NCI-H510A treated with DMSO at 0.1 percent for 48 hours (cell line): ENCODE measurements around the gene APOF.
"Not testable (repeated sequence)": the region's sequence is repeated elsewhere in the genome, so short reads cannot be mapped to it uniquely, and the experiment has no call there.

Source experiments
- DNase-seq: peaks from one replicate; lab custom pipeline; 2025; lab: John Stamatoyannopoulos, UW

APOF gene, protein sequence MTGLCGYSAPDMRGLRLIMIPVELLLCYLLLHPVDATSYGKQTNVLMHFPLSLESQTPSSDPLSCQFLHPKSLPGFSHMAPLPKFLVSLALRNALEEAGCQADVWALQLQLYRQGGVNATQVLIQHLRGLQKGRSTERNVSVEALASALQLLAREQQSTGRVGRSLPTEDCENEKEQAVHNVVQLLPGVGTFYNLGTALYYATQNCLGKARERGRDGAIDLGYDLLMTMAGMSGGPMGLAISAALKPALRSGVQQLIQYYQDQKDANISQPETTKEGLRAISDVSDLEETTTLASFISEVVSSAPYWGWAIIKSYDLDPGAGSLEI

DNA sequence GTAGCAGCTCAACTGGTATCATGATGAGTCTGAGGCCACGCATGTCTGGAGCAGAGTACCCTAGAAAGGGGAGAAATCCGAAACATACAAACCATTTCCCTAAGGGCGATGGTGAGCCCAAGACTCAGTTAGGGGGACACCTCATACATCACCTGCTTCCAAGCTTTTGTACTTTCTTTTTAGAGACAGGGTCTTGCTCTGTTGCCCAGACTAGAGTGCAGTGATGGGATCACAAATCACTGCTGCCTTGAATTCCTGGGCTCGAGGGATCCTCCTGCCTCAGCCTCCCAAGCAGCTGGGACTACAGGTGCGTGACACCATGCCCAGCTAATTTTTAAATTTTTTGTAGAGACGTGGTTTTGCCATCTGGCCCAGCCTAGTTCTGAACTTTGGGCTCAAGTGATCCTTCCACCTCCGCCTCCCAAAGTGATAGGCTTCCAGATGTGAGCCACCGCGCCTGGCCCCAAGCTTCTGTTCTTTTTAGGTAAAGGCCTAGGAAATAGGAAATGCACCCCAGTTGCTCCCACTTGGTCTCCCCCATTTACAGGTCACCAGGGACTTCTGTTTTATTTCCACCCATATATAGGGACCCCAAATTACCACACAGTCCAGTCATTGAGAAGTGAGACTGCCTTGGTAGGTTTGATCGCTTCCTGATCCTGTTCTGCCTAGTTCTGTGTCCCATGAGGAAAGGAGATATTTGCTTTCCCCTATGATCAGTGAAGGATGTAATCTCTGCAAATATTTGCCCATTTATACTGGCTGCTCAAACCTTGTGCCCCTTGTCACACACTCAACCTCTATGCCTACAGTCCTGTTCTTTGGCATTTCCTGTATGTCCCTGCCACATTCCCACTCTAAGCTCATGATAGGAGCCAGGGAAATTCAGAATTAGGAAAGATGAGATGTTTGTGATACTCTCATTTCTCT is at the start of gene APOF:
APOF (minus strand) TSS at position 728 of the 930 bp plus-strand sequence; CDS start at position 616, 112 bp downstream.
- no peak for DNase-seq

- no peak for DNase-seq
Measured at GRCh38 chr12:56411781-56412639, 49.4 kb upstream of the APOF start.

DNA sequence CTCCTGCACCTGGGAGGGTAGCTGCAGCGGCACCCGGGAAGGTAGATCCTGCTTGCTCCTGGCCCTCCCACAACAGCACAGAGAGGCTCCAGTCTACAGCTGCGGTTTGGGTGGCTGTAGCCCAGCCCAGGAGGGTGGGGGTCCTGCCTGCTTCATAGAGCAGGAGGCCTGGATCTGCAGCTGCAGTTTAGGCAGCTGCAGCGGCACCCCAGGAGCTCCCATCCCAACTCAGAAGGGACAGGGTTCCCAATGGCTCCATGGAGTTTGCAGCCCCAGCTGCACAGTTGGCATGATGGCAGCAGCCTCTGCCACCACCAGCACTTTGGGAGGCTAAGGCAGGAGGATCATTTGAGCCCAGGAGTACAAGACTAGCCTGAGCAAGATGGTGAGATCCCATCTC is 48.1 kb upstream of the APOF start:
- DNase-seq = no peak

DNA sequence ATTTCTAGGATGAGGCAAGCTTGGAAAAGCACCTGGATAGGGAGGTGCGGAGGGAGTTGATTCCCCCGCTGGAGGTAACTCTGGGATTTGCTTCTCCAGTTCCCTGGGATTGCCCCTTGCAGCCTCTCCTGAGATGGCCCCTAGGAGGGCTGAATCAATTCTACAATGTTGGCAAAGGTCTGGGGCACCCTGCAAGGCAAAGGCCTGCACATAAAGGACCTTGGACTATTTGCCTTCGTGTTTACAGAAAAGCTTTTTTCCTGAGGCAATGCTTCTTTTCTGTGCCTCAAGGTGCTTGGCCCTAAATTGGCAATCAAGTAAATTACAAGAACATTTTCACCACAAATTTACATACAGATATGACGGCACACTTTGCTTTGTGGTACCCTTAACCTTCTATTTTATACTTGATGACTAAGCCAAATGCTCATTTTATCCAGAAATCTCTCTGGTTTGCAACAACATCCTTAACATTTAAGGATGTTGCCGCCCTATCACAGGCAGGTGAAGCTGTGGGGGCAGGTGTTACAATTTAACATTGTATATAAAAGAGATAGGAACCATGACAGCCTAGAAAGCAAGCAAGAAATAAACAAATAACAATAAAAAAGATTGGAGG is 46.3 kb upstream of the APOF start:
- DNase-seq = no peak

DNA sequence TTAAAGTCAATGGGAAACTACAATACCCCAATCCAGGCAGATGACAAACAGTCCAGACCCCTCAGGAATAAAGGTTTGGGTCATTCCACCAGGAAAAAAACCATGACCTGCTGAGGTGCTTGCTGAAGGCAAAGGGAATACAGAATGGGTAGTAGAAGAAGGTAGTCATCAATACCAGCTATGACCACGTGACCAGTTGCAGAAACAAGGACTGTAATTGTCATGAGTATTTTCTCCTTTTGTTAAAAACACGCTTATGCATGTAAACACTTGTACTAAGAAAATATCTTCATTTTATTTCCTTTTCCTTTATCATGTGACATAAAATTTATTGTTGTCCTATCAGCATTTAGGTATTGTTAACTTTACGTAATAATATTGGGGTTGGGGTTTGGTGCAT is 41.6 kb upstream of the APOF start:
- not testable (repeated sequence) for DNase-seq

GRCh38 chr12:56401612-56402011 is 39.0 kb upstream of the APOF start:
- not testable (repeated sequence) for DNase-seq

DNA sequence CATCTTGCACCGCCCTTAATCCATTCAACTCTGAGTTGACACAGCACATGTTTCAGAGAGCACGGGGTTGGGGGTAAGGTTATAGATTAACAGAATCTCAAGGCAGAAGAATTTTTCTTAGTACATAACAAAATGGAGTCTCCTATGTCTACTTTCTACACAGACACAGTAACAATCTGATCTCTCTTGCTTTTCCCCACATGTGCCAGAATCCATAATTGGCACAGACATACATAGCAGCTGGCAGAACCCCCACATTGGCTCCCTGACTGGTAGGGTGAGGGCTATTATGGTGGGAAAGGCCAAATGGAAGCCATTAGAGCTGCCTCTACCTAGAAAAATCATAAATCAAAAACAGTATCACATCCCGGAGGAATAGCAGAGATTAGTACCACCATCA is 38.5 kb upstream of the APOF start:
- not testable (repeated sequence) for DNase-seq

DNA sequence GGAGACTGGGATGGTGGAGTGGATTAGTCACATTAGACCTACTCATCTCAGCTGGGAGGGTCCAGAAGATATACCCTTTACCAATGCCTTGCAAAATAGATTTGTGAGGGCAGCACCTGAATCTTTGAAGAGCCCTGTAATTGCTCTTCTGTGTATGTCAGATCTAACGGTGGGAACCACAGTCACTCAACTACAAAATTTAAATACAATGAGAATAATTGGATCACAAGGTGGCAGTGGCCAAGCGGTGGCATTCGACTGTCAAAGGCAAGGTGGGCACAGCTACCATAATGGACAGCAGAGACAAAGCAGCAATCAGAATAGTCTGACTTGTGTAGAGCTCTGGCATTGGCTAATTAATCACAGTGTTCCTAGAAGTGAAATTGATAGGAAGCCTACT is 36.8 kb upstream of the APOF start:
- DNase-seq = not testable (repeated sequence)

DNA sequence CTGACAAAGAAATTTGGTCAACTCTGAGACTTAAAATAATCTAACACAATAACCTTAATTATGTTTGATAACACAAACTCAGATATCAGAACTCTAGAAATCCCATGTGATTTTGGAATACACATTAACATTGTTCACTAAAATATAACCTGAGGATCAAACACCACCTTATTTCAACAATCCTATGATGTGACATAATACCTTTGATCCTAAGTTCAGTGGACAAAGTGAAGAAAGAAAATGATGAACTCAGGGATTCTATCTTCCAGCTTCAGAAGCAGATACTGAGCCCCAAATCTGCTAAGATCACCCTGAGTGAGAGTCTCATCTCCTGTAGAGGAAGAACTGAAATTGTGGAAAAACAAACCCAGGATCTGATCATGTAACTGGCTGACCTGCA is 35.7 kb upstream of the APOF start:
- no peak for DNase-seq

DNA sequence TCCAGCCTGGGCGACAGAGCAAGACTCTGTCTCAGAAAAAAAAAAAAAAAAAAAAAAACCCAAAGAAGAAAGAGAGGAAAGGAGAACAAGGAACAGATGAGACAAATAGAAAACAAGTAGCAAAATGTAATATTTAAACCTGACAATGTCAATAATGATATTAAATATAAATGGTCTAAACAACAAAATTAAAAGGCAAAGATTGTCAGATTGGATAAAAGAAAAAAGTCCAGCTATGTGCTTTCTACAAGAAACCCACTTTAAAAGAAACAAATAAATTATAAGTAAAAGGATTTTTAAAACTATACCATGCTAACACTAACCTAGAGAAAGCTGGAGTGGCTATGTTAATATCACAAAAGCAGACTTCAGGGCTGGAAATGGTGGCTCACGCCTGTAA is 29.7 kb upstream of the APOF start:
- no peak for DNase-seq

DNA sequence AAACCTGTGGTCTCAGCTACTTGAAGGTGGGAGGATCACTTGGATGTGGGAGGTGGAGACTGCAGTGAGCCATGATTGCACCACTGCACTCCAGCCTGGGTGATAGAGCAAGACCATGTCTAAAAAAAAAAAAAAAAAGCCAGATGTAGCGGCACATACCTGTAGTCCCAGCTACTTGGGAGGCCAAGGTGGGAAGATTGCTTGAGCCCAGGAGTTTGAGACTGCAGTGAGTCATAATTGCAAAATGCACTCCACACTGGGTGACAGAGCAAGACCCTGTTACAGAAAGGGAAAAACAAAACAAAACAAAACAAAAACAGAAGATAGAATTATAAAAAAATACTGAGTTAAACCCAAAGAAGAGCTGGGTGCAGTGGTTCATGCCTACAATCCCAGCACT is 29.1 kb upstream of the APOF start:
- DNase-seq = no peak

- DNase-seq = no peak
Measured at GRCh38 chr12:56389412-56389811, 26.8 kb upstream of the APOF start.

DNA sequence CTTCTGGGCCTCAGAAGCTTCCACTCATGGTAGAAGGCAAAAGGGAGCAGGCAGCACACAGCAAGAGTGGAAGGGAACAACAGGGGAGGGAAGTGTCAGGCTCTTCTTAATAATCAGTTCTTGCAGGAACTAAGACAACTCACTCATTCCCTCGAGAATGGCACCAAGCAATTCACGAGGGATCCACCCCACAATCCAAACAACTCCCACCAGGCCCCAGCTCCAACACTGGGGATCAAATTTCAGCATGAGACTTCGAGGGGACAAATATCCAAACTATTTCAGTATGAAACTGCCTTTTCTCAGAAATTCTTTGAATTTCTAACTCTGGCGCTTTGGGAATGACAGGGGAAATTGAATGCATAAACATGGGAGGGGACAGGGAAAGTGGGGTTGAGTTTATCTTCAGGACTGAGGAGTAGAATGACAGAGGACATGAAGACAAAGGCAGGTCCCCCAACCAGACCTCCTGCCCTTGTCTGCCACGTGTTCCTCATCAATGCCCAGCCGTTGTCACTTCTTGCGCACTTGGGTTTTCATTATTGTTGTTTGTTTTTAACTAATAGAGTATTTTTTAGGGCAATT is 24.6 kb upstream of the APOF start:
- no peak for DNase-seq

GRCh38 chr12:56385873-56386272 is 23.2 kb upstream of the APOF start:
- peak; percentile 5 for DNase-seq

GRCh38 chr12:56382611-56383010 is 20.0 kb upstream of the APOF start:
- DNase-seq = no peak

- no peak for DNase-seq
Measured at GRCh38 chr12:56377989-56378316, 15.3 kb upstream of the APOF start.

DNA sequence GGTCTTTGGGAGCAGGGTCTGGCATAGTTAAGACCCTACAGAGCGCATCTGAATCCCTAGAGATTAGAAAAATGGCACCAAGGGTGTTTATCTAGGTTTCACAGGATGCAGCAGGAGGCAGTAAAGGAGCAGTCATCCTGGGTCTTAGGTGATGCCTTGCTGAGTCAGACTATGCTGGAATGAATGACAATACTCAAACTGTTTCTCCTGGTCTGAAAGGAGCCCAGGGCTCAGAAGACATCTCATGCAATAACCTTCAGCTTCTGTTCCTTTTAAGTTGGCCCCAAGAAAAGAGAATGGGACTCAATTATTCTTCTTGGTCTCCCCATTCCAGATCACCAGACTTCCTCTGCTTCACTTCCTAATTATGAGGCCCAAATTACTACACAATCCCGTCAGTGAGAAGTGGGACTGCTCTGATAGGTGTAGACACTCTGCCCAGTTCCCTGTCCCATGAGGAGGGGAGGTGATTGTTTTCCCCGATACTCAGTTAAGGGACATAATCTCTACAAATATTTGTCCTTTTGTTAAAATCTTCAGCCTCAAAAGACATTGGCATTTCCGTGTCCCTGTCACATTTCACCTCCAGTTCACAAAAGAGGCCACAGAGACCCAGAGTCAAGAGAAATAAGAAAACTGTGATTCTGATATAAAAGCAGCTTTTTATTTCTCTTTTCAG is 14.8 kb upstream of the APOF start:
- no peak for DNase-seq

- DNase-seq = no peak
Measured at GRCh38 chr12:56375598-56376434, 13.2 kb upstream of the APOF start.

DNA sequence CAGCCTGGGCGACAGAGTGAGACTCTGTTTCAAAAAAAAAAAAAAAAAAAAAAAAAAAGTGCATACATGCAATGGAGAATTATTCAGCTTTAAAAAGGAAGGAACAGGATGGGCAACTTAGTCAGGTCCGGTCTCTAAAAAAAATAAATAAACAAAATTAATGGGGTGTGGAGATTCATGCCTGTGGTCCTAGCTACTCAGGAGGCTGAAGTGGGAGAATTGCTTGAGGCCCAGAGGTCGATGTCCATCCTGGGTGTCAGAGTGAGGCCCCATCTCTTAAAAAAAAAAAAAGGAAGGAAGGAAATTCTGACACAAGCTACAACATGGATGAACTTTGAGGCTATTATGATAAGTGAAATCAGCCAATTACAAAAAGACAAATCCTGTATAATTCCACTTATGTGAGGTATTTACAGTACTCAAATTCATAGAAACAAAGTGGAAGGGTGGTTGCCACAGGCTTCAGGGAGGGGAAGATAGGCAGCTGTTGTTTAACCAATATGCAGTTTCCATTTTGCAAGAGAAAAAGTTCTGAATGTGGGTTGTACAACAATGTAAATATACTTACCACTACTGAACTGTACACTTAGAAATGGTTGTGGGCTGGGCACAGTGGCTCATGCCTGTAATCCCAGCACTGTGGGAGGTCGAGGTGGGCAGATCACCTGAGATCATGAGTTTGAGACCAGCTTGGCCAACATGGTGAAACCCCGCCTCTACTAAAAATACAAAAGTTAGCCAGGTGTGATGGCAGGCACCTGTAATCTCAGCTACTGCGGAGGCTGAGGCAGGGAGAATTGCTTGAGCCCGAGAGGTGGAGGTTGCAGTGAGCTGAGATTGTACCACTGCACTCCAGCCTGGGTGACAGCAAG is 12.3 kb upstream of the APOF start:
- DNase-seq = no peak
